ENCODE measurements around the gene MLLT1.

MLLT1 gene

GRCh38 chr19:6236310-6237291 lies 43.2 kb downstream of the MLLT1 start:
- peaks cover 17% of the 10 kb centered on the region for H3K36me3 Mint-ChIP-seq (ENCODE audit: low read depth)
- H3K4me3 Mint-ChIP-seq, result no peak overlapping the region
- TF ChIP-seq CTCF (IDR thresholded peaks at IDR 0.05), result no peak
- DNase-seq, result no peak
- no peaks in the 10 kb centered on the region for H3K27me3 Mint-ChIP-seq (ENCODE audit: low read depth, poor library complexity)
- H3K9me3 Mint-ChIP-seq, result no peaks in the 10 kb centered on the region
- peaks cover 73% of the 10 kb centered on the region for H3K4me1 Mint-ChIP-seq
- H3K27ac Mint-ChIP-seq, result no peak overlapping the region

DNA sequence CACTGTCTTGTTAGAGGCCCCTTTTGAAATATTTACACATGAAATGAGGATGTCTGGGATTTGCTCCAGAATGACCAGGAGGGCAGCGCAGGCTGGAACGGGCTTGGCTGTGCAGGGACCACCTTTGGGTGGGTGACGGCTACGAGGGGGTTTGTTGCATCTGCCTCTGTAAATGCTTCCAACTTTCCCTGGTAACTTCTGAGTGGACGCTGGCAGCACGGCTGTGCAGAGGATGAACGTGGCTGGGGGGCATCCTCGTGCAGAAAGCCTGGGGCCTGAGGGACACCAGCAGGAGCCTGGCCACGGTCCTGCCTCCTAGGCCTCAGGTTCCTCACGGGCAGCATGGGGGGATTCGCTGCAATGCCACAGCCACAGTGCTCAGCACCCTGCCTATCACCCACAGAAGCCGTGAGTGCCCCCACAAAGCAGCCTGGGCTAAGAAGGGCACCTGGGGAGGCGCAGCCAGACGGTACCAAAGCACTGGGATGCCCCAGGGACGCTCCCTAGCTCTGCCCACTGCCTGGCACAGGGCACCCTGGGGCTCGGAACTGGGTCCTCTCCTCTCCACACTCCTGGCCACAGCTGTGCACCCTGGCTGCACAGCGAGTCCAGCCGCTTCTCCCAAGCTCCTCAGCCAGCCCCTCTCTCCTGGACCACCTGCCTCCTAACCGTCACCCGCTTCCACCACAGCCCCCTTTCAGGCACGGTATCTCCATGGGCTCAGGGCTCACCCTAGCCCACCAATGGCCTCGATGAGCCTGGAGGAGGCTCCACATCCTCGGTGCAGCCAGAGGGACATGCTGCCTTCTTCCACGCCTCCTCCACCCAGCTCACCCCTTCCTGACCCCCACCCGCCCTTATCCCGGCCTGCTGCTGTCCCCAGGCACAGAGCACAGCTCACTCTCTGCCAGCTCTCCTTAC lies 44.5 kb downstream of the MLLT1 start:
- peaks cover 67% of the 10 kb centered on the region for H3K4me1 Mint-ChIP-seq
- H3K27ac Mint-ChIP-seq, result peak overlapping the region; percentile 78
- H3K36me3 Mint-ChIP-seq (ENCODE audit: low read depth), result peaks cover 26% of the 10 kb centered on the region
- H3K4me3 Mint-ChIP-seq, result no peak overlapping the region
- TF ChIP-seq CTCF (IDR thresholded peaks at IDR 0.05), result no peak
- no peaks in the 10 kb centered on the region for H3K27me3 Mint-ChIP-seq (ENCODE audit: low read depth, poor library complexity)
- no peak for DNase-seq
- no peaks in the 10 kb centered on the region for H3K9me3 Mint-ChIP-seq

- peaks cover 29% of the 10 kb centered on the region for H3K36me3 Mint-ChIP-seq (ENCODE audit: low read depth)
- H3K9me3 Mint-ChIP-seq, result no peaks in the 10 kb centered on the region
- H3K4me1 Mint-ChIP-seq, result peaks cover 64% of the 10 kb centered on the region
- peak overlapping the region; percentile 78 for H3K27ac Mint-ChIP-seq
- H3K27me3 Mint-ChIP-seq (ENCODE audit: low read depth, poor library complexity), result no peaks in the 10 kb centered on the region
- DNase-seq, result no peak
- no peak for TF ChIP-seq CTCF (IDR thresholded peaks at IDR 0.05)
- H3K4me3 Mint-ChIP-seq, result no peak overlapping the region
Measured at GRCh38 chr19:6234527-6234926, 45.2 kb downstream of the MLLT1 start.

DNA sequence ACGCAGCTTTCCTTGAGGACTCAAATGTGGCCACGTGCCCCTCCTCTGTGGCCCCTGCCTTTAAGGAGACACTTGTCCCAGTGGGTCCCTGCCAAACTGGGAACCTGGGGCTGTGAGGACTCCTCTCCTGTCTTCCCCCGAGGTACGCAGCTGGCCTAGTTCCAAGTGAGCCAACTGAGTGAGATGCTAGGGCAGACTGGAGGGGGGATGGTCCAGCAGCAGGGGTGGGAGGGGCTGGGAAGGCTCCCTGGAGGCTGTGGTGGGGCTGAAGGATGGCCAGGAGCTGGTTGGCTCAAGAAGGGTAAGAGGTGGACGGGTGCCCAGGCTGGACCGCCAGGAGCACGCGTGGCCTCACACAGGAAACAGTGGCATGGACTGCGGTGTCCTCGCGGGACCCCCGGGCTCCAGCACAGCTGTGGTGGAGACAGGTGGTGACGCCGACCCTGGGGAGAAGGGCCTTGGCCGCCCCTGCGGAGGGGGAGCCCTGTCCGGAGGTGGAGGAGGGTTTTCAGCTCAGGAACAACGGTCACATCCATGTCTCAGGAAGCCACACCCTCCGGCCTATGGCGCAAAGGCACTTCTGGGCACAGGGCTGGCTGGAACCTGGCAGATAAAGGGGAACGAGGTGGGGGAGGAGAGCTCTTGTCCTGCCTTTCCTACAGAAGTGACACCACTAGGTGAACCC lies 45.8 kb downstream of the MLLT1 start:
- Mint-ChIP-seq H3K4me1 (peaks cover 64% of the 10 kb centered on the region), H3K4me3 (no peak overlapping the region), H3K27ac (peak overlapping the region; percentile 78), H3K27me3 (ENCODE audit: low read depth, poor library complexity) (no peaks in the 10 kb centered on the region), H3K36me3 (ENCODE audit: low read depth) (peaks cover 31% of the 10 kb centered on the region), H3K9me3 (no peaks in the 10 kb centered on the region)
- TF ChIP-seq CTCF (IDR thresholded peaks at IDR 0.05), result no peak
- no peak for DNase-seq

DNA sequence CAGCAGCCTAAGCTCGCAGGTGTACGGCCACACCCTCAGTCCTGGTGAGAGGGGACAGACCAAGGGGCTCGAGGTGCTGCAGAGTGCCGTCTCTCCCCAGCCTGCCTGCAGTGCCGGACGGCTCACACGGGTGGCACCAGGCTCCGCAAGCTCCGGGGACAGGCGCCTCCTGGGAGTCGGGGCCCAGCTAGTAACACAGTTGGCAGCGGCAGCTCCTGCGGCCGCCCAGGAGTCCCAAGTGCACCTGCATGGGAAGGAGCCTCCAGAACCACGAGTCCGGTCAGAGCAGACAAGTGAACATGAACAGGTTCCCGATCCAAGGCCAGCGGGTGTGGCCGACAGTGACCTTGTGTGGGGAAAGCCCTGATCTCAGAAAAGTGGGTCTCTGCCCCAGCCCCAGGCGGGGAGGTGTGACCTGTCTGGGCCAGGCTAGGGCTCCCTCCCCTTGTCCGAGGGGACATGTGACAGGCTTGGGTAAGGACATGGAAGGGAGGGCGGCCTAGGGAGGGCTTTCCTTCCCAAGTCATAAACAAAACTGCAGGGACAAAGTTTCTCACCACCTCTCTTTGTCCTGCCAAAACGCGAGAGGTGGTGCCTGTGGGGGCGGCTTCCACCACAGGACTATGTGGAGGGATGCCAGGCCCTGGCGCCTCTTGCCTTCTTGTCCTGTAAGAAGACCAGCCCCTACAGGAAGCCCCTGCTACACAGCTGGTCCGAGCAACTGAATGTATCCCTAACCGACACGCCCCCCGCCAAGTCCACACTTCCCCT lies 46.5 kb downstream of the MLLT1 start:
- Mint-ChIP-seq H3K9me3 (no peaks in the 10 kb centered on the region), H3K27ac (no peak overlapping the region), H3K27me3 (ENCODE audit: low read depth, poor library complexity) (no peaks in the 10 kb centered on the region), H3K36me3 (ENCODE audit: low read depth) (peaks cover 26% of the 10 kb centered on the region), H3K4me3 (no peak overlapping the region), H3K4me1 (peaks cover 62% of the 10 kb centered on the region)
- DNase-seq, result no peak
- TF ChIP-seq CTCF (IDR thresholded peaks at IDR 0.05), result no peak
